IPS-NIHi7 (cell line): ENCODE measurements around the gene RAB8A.
"Not testable (repeated sequence)": the region's sequence is repeated elsewhere in the genome, so short reads cannot be mapped to it uniquely, and the experiment has no call there.

Experiments used
- DNase-seq: peaks from one replicate; pipeline ENCODE4 v3.0.0; 2012; ENCODE audit warnings: mixed read lengths; ENCODE audit errors: extremely low spot score

The RAB8A gene

DNA sequence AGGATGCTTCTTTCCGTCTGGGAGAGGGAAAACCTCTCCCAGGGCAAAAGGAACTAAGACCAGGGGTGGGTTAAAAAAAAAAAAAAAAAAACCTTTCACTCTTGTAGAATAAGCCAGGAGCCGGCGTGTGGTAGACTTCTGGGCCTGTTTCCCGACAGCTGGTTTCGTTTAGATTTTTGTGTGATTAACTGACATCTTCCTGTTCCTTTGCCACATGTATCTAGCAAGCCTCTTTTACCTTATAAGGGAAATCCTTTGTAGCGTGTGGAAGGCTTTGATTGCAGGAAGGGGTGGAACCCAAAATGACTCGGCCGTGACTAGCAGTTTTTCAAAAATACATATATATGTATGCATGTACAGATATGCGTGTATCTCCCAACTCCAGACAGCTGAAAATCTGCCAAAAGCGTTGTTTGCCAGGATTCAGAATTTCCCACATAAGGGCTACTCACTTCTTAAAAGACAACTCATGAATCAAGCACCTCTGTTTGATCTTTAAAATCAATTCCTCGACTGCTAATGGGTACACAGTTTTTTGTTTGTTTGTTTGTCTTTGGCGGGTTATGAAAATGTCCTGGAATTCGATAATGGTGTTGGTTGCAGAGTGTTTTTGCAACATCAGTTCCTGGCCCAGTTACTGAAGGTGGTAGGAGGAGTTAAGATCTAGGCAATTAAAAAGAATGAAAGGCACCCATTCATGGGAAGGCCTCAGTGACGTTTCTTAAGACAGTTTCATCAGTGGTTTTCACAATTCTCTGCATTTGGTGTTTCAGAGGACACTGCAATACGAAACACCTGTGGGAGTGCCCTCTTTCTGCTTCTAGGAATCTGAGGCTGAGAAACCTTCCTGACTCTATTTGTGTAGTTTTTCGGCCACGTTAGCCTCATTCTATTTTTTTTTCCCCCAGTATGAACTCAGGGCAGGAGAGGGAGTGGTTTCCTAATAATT, 32.7 kb upstream of the RAB8A start:
- no peak for DNase-seq

- no peak for DNase-seq
Measured at GRCh38 chr19:16084067-16084685, 27.5 kb upstream of the RAB8A start.

DNA sequence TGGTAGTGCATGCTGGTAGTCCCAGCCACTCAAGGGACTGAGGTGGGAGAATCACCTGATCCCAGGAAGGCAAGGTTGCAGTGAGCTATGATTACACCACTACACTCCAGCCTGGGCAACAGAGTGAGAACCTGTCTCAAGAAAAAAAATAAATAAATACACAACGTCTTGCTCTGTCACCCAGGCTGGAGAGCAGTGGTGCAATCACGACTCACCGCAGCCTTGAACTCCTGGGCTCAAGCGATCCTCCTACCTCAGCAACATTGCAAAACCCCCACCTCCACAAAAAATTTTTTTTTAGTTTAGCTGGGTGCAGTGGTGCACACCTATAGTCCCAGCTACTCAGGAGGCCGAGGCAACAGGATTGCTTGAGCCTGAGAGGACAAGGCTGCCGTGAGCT, 26.6 kb upstream of the RAB8A start:
- DNase-seq, result no peak

GRCh38 chr19:16087404-16087803, 24.3 kb upstream of the RAB8A start:
- DNase-seq, result not testable (repeated sequence)

DNA sequence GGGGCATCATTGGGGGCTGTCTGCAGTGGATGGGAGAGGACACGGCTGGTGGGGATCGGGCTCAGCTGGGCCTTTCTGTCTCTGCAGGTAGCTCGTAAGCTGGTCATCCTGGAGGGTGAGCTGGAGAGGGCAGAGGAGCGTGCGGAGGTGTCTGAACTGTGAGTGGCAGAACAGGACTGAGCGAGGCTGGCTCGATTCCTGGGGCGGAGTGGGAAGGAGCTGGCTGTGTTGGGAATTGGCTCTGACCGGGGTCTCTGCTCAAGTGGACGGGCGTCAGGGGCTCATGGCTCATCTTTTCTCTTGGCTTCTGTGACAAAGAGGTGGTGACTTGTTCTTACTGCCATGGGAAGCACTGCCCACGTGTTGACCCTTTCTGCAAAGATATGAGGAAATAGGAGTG, 23.7 kb upstream of the RAB8A start:
- no peak for DNase-seq

- no peak for DNase-seq
Measured at GRCh38 chr19:16088351-16089009, 23.2 kb upstream of the RAB8A start.

GRCh38 chr19:16089010-16089846, 22.5 kb upstream of the RAB8A start:
- DNase-seq, result no peak

GRCh38 chr19:16091546-16092475, 19.9 kb upstream of the RAB8A start:
- DNase-seq, result no peak

DNA sequence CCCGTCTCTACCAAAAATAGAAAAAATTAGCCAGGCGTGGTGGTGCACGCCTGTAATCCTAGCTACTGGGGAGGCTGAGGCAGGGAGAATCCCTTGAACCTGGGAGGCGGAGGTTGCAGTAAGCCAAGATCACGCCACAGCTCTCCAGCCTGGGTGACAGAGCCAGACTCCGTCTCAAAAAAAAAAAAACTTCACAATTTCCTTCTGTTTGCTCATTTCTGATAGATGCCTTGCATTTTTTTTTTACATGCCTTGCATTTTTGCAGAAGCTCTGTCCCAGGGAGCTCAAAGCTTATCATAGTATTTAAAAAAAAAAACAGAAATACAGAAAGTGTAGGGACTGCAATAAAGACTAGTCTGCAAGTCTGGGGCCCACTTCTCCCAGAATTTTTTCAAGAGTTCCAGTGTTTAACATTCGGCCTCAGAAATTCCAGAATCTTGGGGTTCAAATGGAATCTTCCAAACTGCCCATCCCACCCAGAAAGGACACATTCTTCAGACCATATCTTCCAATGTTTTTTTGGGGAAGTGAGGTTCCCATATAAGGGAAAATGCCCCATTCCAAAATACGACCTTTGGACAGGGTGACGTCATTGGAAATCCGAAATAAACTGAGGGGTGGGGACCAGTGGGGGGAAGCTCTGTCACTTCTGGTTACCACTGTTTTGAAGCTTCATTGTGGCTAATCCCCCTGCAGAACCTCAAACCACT, 17.2 kb upstream of the RAB8A start:
- no peak for DNase-seq

GRCh38 chr19:16095071-16095571, 16.6 kb upstream of the RAB8A start:
- no peak for DNase-seq

DNA sequence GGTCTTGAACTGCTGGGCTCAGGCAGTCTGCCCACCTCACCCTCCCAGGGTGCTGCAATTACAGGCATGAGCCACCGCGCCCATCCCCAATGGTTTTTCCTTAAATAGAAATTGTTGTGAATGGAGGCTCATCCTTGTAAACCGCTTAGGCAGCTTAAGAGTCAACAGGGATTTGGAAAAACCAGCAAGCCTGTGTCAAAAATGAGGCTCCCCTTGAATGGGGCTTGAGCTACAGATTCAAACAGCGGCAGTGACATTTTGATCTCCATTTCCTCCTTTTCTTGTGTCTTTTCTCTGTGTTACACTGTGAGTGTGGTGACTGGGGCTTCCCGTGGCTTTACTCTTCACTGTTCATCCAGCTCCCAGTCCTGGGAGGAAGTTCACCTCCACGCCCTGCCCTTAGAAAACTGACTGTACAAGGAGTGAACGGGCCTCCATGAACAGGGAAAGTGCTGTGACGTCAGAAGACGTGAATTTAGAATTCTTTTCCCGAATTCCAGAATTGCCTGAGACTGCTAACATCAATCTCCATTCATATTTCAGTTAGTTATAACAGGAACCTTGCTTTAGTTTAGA, 15.3 kb upstream of the RAB8A start:
- no peak for DNase-seq

DNA sequence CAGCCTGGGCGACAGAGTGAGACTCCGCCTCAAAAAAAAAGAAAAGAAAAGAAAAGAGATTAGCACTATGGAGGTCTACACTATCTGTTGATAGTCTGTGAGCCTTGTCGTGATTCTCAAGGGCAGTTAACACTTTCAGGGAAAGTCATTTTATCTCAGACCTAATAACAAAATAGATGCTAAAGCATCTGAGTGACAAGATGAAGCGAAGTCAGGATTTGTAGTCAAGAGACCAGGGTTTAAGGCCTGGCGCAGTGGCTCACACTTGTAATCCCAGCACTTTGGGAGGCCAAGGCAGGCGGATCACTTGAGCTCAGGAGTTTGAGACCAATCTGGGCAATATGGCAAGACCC, 13.3 kb upstream of the RAB8A start:
- no peak for DNase-seq

- no peak for DNase-seq
Measured at GRCh38 chr19:16098821-16099220, 12.9 kb upstream of the RAB8A start.

DNA sequence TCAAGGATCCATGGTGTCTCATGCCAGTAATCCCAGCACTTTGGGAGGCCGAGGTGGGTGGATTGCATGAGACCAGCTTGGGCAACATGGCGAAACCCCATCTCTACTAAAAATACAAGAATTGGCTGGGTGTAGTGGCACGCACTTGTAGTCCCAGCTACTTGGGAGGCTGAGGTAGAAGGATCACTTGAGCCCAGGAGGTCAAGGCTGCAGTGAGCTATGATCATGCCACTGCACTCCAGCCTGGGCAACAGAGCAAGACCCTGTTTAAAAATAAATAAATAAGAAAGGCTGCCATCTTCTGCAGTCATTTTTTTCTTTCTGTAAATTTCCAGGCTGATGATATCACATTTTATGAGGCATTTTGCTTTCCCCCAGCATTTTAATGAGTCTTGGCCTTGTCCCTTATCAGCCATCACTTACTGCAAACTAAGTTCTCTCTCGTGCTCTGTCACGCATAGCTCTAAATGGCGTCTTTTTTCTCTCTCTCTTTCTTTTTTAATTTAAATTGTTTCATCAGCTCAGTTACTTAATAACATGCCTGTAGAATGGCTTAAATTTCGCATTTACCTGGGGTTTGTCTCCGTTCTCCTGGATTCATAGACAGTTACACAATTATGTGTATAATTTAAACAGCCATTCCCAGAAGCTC, 12.2 kb upstream of the RAB8A start:
- DNase-seq, result not testable (repeated sequence)

GRCh38 chr19:16100524-16100923, 11.2 kb upstream of the RAB8A start:
- no peak for DNase-seq

- no peak for DNase-seq
Measured at GRCh38 chr19:16104722-16105121, 7.0 kb upstream of the RAB8A start.

DNA sequence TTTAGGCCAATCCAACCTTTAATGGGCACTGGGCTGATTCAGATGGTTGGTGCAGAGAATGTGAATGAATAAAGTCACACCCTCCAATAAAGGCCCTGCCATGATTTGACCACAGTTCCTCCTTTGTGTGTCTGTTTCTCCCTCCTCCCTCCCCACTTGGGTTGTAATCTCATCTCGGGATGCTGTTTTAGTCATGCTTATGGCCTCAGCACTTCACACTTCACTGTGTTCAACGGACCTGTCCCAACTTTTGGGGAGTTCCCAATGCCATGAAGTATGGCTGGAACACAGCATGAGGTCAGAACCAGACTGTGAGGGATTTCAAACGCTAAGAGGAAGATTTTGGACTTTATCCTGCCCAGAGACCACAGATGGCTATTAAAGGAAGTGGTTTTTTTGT, 5.6 kb upstream of the RAB8A start:
- DNase-seq, result no peak

DNA sequence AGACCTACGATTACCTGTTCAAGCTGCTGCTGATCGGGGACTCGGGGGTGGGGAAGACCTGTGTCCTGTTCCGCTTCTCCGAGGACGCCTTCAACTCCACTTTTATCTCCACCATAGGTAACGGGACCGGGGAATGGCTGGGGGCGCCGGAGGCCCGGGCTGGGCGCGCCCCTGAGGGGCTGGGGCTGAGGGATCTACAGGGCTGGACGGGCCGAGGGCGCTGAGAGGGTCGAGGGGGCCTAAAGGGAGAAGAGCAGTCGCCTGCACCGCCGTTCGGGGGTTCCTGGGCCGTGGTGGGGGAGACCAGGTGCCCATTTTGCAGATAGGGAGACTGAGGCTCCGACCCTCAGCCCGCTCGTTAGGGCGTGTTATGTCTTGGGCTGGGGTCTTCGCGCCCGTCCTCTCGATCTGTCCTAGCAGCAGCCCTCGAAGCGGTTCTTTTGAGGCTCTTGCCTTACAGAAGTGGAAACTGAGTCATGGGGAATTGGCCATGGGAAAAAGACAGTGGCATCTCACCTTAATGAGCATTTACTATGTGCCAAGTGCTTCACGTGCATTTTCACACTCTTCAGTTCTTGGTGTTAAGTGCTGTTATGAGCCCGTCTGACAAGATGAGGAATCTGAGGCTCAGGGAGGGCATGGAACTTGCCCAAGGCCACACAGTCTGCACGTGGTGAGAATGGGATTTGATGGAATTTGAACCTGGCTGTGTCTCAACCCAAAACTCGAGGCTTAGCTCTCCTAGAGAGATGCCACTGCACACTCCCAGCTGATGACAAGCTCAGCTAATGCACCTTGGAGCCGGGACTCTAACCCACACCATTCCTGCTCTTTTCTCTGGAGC, 442 bp downstream of the RAB8A start:
- no peak for DNase-seq
